Progenitor cell of endocrine pancreas (in vitro differentiated cells): ENCODE results near the gene DDX3Y. TPM values are rescaled to one million over a fixed set of nuclear protein-coding genes. Genes with fewer than 3 reads are reported as not detected.

ENCODE experiments used
- DNase-seq: peaks from one replicate; pipeline ENCODE4 v3.0.0; 2021; ENCODE audit warnings: low spot score; ENCODE audit not compliant: unreplicated experiment
- H3K27ac Mint-ChIP-seq: 2 replicates; pipeline ENCODE4 v1.8.0; 2021; ENCODE audit warnings: mild to moderate bottlenecking, moderate library complexity, mixed read lengths
- H3K27me3 Mint-ChIP-seq: 2 replicates; pipeline ENCODE4 v1.8.0; 2021; ENCODE audit warnings: mixed read lengths
- H3K36me3 Mint-ChIP-seq: 2 replicates; pipeline ENCODE4 v1.8.0; 2022; ENCODE audit warnings: mixed read lengths; ENCODE audit not compliant: insufficient read depth
- H3K4me1 Mint-ChIP-seq: 2 replicates; pipeline ENCODE4 v1.8.0; 2021; ENCODE audit warnings: low read depth, mixed read lengths
- H3K4me3 Mint-ChIP-seq: 2 replicates; pipeline ENCODE4 v1.8.0; 2021; ENCODE audit warnings: low read depth, mild to moderate bottlenecking, moderate library complexity, mixed read lengths
- H3K9me3 Mint-ChIP-seq: 2 replicates; pipeline ENCODE4 v1.8.0; 2021; ENCODE audit warnings: low read depth, mixed read lengths
- CTCF ChIP-seq: fragments of 200-600 bp; sonication (generic); IDR thresholded peaks from one replicate; pipeline ENCODE4 v1.5.0; 2021; ENCODE audit warnings: antibody characterized with exemption, mild to moderate bottlenecking; ENCODE audit not compliant: unreplicated experiment
- long read RNA-seq: library from polyadenylated mRNA; unstranded; transcript quantifications from one replicate; pipeline ENCODE4 v2.0.0, GENCODE V29; 2020
- total RNA-seq: library from RNA; stranded (reverse); gene quantifications from 2 replicates; pipeline ENCODE4 v1.2.1, GENCODE V29; 2021

The DDX3Y gene
- not detected in 2 replicates for total RNA-seq
- long read RNA-seq = 0 reads

- H3K27me3 Mint-ChIP-seq = no peaks in the 10 kb centered on the region
- H3K4me1 Mint-ChIP-seq = no peaks in the 10 kb centered on the region
- TF ChIP-seq CTCF = no peak
- H3K27ac Mint-ChIP-seq = no peak within 1 kb of the TSS
- no peaks in the 10 kb centered on the region for H3K36me3 Mint-ChIP-seq
- H3K4me3 Mint-ChIP-seq = no peak within 1 kb of the TSS
- no peaks in the 10 kb centered on the region for H3K9me3 Mint-ChIP-seq
- no peak for DNase-seq
Measured at GRCh38 chrY:12904618-12905516, at the start of gene DDX3Y. DDX3Y (plus strand) TSS chrY:12904868; CDS start chrY:12904937, 69 bp downstream.

- TF ChIP-seq CTCF = no peak
- Mint-ChIP-seq H3K27me3 (no peaks in the 10 kb centered on the region), H3K4me1 (no peaks in the 10 kb centered on the region), H3K4me3 (no peak overlapping the region), H3K9me3 (no peaks in the 10 kb centered on the region), H3K36me3 (no peaks in the 10 kb centered on the region), H3K27ac (no peak overlapping the region)
- DNase-seq = no peak
Measured at GRCh38 chrY:12855791-12856275, 48.8 kb upstream of the DDX3Y start.

- H3K36me3 Mint-ChIP-seq = no peaks in the 10 kb centered on the region
- H3K27me3 Mint-ChIP-seq = no peaks in the 10 kb centered on the region
- H3K4me1 Mint-ChIP-seq = no peaks in the 10 kb centered on the region
- no peaks in the 10 kb centered on the region for H3K9me3 Mint-ChIP-seq
- TF ChIP-seq CTCF = no peak
- H3K4me3 Mint-ChIP-seq = no peak overlapping the region
- DNase-seq = no peak
- no peak overlapping the region for H3K27ac Mint-ChIP-seq
Measured at GRCh38 chrY:12867960-12868359, 36.7 kb upstream of the DDX3Y start.

GRCh38 chrY:12896973-12897372 lies 7.7 kb upstream of the DDX3Y start:
- no peaks in the 10 kb centered on the region for H3K27me3 Mint-ChIP-seq
- H3K4me3 Mint-ChIP-seq = no peak overlapping the region
- H3K27ac Mint-ChIP-seq = no peak overlapping the region
- no peak for TF ChIP-seq CTCF
- H3K9me3 Mint-ChIP-seq = no peaks in the 10 kb centered on the region
- no peaks in the 10 kb centered on the region for H3K4me1 Mint-ChIP-seq
- DNase-seq = no peak
- H3K36me3 Mint-ChIP-seq = no peaks in the 10 kb centered on the region

GRCh38 chrY:12898604-12899003 lies 6.1 kb upstream of the DDX3Y start:
- Mint-ChIP-seq H3K27ac (no peak overlapping the region), H3K9me3 (no peaks in the 10 kb centered on the region), H3K4me1 (no peaks in the 10 kb centered on the region), H3K4me3 (no peak overlapping the region), H3K36me3 (no peaks in the 10 kb centered on the region), H3K27me3 (no peaks in the 10 kb centered on the region)
- no peak for DNase-seq
- no peak for TF ChIP-seq CTCF
